Kidney glomerular epithelial cell (primary cell): ENCODE data around the gene B4GALT6.
A peak's percentile ranks its signal among the peaks of the same experiment; 100 is the strongest.
"Not testable (repeated sequence)": the region's sequence is repeated elsewhere in the genome, so short reads cannot be mapped to it uniquely, and the experiment has no call there.

Source experiments
- DNase-seq: peaks from one replicate; lab custom pipeline; 2025; lab: John Stamatoyannopoulos, UW

Gene B4GALT6

GRCh38 chr18:31684279-31685096 is at the start of gene B4GALT6:
TSS of gene B4GALT6 (minus strand) at chr18:31684581. CDS start at chr18:31684426, 155 bp downstream.
- DNase-seq = no peak

- DNase-seq = no peak
Measured at GRCh38 chr18:31731628-31732027, 47.2 kb upstream of the B4GALT6 start.

DNA sequence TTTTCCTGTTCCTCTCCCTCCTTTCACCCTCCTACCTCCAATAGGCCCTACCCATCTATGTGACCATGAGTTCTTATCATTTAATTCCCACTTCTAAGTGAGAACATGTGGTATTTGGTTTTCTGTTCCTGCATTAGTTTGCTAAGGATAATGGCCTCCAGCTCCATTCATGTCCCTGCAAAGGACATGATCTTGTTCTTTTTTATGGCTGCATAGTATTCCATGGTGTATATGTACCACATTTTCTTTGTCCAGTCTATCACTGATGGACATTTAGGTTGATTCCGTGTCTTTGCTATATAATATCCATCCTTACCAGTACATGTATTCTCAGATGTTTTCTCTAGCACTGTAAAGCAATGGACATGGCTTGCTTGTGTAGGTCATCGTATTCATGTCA is 44.8 kb upstream of the B4GALT6 start:
- not testable (repeated sequence) for DNase-seq

DNA sequence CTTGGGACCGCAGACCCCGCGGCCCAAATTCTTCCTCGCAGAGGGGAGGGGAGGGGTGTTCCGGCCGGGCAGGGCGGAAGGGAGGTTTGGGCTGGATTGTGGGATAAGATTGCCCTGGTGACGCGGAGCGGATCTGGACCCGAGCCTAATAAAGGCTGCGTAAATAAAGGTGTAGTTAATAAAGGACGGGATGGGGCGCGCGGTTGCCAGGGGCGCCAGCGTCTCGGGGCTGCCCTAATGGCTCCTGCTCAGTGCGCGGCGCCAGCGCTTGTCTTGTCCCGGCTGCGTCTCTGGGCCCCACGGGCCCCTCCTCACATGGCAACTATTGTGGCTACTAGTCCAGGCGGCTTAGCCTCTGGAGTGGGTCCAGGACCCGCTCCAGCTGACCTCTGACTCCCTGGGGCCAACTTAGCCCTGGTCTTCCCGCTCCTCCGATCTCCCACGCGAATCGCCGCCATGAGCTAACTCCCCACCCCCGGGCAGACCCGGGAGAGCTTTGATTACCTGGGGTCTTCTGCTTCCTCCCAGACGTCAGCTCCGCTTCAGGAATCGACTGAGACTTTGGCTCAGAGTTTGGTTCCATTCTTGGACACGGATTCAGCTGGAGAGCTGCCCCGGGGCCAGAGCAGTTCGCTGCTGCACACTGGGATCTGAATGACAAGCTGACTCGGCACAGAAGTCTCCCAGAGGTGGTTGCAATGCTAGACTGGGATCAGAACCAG is 39.8 kb upstream of the B4GALT6 start:
- no peak for DNase-seq

DNA sequence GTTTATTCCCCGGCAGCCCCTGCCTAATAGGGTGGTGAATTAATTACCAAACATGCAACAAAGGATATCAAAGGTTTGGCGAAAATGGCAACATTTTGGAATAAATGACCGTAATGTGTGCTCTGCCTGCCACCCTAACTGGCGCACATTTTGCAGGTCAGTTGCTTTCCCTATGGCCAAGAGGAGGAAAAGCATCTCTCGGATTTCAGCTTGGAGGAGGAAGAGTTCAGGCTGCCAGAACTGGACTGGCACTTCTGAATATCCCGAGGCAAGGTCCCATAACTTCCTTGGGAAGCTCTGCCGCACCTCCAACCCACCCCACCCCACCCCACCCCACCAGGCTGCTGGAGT is 39.2 kb upstream of the B4GALT6 start:
- no peak for DNase-seq

DNA sequence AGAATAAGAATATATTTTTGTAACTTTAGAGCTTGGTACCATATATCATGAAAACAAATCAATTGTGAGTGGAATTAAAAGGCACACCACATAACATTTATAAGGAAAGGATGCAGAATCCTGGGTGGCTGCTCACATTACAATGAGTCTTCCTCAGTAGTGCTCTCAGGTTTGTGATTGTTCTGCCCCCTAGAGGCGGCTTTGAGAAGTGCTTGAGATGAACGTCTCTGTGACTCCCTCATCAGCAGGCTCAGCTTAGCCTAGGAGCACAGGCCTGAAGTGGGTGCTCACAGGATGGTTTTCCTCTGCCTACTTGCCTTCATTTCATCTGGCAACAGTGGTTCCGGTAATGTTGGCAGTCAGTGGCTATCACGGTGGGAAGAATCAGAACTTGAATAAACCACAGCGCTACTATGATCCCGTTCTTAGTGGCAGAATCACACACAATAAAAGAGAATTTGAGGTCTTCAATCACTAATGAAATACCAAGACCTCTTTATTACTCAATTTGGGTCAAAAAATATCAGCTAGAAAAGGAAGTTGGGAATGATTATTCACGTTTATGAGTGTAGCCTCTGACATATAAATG is 38.1 kb upstream of the B4GALT6 start:
- DNase-seq = peak; percentile 72

GRCh38 chr18:31721601-31722000 is 37.2 kb upstream of the B4GALT6 start:
- no peak for DNase-seq

- no peak for DNase-seq
Measured at GRCh38 chr18:31720867-31721266, 36.5 kb upstream of the B4GALT6 start.

GRCh38 chr18:31719363-31720006 is 35.1 kb upstream of the B4GALT6 start:
- no peak for DNase-seq

GRCh38 chr18:31718386-31718785 is 34.0 kb upstream of the B4GALT6 start:
- DNase-seq = no peak

DNA sequence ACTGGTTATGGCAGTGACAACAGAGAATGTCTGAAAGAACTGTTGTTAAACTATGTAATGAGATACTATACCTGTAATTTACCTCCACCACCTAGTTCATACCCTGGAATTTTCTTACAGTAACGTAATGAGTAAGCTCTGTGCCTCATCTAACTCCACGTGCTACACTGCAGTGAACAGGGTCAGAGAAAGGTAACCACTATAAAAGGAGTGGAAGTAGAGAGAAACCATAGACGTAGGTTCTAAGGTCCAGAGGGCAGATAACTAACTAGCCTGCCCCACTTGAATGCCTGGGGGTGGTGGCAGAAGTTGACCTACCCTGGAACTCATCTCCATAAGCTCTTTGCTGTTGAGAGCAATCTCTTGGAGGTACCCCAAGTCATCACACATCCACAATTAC is 32.0 kb upstream of the B4GALT6 start:
- no peak for DNase-seq

DNA sequence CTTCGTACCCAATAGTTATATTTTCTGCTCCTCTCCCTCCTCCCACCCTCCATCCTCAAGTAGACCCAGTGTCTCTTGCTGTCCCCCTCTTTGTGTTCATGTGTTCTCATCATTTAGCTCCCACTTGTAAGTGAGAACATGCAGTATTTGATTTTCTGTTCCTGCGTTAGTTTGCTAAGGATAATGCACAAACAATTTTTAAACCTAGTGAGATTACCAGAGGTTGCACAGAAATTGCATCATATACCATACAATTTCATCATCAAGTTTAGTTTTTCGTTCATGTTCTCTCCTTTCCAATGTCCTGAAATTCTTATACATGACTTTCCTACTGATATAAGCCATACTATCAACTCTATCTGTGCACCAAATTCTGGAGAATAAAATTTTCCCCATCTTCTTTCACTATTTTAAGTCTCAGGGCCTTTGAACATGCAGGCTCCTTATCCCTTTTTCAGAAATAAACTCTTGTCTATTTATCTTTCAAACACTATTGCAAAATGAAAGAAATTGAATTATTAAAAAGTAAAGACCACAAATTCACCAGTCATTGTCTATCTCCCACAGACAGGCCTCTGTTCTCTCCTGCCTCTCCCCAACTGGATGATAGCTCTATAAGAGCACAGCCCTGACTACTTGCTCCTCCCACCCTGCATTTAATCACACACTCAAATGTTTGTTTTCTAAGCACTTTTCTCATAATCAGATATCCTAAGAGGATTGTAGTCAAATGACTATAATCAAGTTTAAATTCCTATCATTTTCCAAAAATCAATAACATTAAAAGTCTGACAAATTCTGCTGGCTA is 27.2 kb upstream of the B4GALT6 start:
- DNase-seq = no peak

DNA sequence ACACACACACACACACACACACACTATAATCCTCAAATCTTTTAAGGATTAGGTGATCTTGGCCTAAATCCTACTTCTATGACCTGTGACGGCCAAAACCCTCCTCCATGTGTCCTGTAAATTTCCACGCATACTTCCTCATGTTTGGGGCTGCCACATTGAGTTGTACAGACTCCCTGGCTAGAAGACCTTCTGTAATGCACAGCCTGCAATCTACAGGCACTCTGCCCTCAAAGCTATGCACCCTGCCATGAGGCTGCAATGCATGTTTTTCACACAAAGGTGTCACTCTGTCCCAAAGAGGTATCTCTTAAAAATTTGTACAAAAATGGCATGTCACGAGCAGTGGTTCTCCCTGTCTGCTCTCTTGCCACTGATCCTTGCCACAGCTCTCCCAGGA is 26.4 kb upstream of the B4GALT6 start:
- no peak for DNase-seq

DNA sequence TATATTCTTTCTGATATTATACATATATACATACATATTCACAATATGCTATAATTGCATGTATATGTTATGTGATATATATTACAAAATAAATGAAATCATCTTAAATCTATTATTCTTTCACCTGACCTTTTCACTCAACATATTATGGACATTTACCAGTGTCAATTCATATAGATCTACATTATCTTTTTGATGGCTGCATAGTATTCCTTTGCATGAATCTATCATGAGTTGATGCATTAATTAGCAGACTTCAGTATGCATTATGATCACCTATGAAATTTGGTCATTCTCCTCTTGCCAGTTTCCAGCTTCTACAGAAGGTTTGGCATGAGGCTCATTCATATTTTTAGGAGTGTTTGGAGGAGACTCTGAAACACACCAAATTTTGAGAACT is 23.4 kb upstream of the B4GALT6 start:
- no peak for DNase-seq

- DNase-seq = no peak
Measured at GRCh38 chr18:31702449-31702848, 18.1 kb upstream of the B4GALT6 start.

DNA sequence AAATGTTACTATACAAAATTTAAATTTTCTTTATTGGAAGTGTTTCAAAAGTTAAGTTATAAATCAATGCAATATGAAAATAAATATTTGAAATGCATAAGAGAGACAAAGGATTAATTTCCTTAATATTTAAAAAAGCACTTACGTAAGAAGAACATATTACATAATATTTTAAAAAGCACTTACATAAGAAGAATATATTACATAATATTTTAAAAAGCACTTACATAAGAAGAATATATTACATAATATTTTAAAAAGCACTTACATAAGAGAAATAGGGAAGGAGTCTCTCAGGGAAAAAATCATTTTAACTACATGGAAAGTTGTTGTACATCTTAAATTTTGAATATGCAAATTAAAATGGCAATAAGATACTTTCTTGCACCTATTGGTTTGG is 17.4 kb upstream of the B4GALT6 start:
- no peak for DNase-seq

- no peak for DNase-seq
Measured at GRCh38 chr18:31700990-31701389, 16.6 kb upstream of the B4GALT6 start.

DNA sequence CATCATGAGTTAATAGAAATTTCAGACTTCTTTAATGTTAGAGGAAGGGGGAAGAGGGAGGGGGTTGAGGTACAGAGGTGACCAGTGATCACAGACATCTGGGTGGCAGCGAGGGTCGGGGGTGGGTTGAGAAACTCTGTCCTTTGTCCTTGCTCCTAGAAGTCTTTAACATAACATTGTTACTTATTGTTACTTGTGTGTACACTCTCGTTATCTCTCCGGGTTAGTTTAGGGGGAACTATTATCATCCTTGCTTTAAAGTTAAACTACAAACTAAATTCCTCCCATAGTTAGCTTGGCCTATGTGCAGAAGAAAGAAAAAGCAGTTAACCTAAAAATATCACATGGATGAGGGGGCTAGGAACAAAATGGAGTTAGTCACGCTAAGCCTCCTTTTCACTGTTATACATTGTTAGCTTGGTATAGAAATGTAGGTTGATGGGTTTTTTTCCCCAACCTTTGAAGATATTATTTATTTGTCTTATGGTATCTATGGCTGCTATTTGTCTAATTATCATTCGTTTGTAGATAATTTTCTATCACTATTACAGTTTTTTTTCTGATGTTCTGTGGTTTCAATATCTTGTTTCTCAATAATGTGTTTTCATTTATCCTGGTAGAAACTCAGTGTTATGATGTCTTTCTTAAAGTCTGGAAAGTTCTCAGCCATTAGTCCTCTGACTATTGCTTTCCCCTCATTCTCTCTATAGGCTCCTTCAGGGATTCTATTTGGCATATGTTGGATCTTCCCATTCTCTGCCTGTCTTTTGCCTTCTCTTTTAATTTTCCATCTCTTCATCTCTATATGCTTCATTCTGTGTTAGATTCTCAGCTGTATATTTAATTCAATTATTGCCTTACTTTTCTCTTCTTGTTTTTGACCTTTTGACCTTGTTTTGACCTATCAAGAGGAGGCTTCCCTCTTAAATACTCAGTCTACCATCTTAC is 13.2 kb upstream of the B4GALT6 start:
- DNase-seq = no peak

- DNase-seq = no peak
Measured at GRCh38 chr18:31695989-31696388, 11.6 kb upstream of the B4GALT6 start.

- DNase-seq = no peak
Measured at GRCh38 chr18:31694297-31694696, 9.9 kb upstream of the B4GALT6 start.

- no peak for DNase-seq
Measured at GRCh38 chr18:31688606-31689005, 4.2 kb upstream of the B4GALT6 start.
